Measurements from ENCODE around the gene SCRG1. TPM values are rescaled to one million over a fixed set of nuclear protein-coding genes. Genes with fewer than 3 reads are reported as not detected.

The SCRG1 gene
- total RNA-seq, 1 donor from 2014 or later: 2.3 TPM

DNA sequence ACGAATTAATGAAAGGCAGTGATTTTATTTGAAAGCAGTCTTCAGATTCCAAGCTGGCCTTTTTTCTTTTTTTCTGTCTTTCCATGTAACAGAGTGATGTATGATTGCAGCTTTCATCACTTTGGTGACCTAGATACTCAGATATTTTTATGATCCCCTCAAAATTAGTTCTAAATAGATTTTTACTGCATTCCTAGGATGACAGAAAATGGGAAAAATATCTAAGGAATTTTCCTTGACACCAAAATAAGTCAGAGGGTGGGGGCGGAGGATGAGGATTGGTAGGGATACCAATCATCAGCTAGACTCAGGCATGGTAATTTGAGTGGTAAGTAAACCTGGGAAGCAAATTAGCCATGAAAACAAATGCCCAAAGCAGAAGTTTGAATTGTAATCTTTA lies 52.8 kb downstream of the SCRG1 start:
- no peaks in the 10 kb centered on the region for H3K36me3 ChIP-seq
- H3K27ac ChIP-seq: no peak overlapping the region
- no peaks in the 10 kb centered on the region for H3K4me1 ChIP-seq
- H3K4me3 ChIP-seq: no peak overlapping the region
- TF ChIP-seq, protein P1, sequence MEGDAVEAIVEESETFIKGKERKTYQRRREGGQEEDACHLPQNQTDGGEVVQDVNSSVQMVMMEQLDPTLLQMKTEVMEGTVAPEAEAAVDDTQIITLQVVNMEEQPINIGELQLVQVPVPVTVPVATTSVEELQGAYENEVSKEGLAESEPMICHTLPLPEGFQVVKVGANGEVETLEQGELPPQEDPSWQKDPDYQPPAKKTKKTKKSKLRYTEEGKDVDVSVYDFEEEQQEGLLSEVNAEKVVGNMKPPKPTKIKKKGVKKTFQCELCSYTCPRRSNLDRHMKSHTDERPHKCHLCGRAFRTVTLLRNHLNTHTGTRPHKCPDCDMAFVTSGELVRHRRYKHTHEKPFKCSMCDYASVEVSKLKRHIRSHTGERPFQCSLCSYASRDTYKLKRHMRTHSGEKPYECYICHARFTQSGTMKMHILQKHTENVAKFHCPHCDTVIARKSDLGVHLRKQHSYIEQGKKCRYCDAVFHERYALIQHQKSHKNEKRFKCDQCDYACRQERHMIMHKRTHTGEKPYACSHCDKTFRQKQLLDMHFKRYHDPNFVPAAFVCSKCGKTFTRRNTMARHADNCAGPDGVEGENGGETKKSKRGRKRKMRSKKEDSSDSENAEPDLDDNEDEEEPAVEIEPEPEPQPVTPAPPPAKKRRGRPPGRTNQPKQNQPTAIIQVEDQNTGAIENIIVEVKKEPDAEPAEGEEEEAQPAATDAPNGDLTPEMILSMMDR (IDR thresholded peaks at IDR 0.05): no peak
- DNase-seq (ENCODE audit: low spot score in 2 of 2): no peak
- intact Hi-C loops (cut with DNase I): no loop called here
- H3K9me3 ChIP-seq: no peaks in the 10 kb centered on the region
- H3K27me3 ChIP-seq: no peaks in the 10 kb centered on the region

DNA sequence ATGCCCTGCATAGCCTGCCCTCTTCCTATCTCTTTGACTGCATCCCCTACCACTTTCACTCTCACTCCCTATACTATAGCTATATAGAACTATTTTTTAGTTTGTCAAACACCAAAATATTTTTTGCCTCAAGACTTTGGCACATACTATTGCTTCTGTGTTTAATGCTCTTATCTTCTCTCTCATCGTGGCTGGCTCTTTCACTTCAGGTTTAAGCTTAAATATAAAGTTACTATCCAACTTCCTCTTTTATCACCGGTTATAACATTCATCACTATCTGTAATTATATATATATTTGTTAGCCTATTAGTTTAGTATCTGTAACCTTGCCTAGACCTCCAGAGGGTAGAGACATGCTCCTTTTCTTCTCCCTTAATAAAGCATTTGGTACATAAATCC lies 53.3 kb downstream of the SCRG1 start:
- intact Hi-C loops (cut with DNase I): no loop called here
- DNase-seq (ENCODE audit: low spot score in 2 of 2): no peak
- Histone ChIP-seq H3K4me3 (no peak overlapping the region), H3K9me3 (no peaks in the 10 kb centered on the region), H3K36me3 (no peaks in the 10 kb centered on the region), H3K27ac (no peak overlapping the region), H3K4me1 (no peaks in the 10 kb centered on the region), H3K27me3 (no peaks in the 10 kb centered on the region)
- TF ChIP-seq, protein P1 (IDR thresholded peaks at IDR 0.05): no peak

DNA sequence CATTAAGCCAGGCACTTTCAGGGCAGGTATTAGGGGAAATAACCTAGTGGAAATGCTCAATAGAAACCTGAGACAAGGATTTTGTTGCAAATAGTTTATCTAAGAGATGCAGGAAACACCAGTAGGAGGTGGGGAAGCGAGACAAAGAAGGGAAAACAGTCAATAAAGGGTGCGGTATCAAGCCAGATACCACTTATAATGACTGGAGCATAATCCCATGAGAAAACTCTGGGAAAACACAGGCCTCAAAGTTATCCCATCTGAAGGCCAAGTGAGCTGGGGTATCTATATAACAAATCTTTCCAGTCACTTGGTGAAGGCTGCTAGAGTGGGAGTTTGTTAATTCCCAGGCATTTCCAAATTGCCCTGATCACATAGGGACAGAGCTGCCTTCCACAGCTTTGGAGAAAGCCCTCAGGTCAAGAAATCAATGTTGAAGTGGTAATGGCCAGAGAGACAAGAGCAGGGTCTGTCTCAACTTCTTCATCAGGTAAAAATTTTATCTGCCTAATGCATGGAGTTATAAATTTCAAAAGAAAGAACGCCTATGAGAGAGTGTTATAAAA lies 55.0 kb downstream of the SCRG1 start:
- no peak for DNase-seq (ENCODE audit: low spot score in 2 of 2)
- TF ChIP-seq, protein P1 (IDR thresholded peaks at IDR 0.05): no peak
- H3K9me3 ChIP-seq: no peaks in the 10 kb centered on the region
- no peak overlapping the region for H3K27ac ChIP-seq
- no peaks in the 10 kb centered on the region for H3K27me3 ChIP-seq
- intact Hi-C loops (cut with DNase I): no loop called here
- no peaks in the 10 kb centered on the region for H3K4me1 ChIP-seq
- no peak overlapping the region for H3K4me3 ChIP-seq
- H3K36me3 ChIP-seq: no peaks in the 10 kb centered on the region

DNA sequence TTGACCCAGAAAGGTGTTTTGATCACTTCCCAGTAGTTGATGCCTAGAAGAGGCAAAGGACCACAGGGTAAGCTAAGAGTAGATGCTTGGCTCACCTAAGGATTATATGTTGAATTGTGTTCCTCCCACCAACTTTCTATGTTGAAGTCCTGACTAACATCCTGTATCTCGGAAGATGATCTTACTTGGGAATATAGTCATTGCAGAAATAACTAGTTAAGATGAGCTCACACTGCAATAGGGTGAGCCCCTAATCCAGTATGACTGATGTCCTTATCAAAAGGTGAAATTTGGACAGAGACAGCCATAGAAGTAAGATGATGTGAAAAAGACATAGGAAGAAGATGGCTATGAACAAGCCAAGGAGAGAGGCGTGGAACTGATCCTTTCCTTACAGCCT lies 61.5 kb downstream of the SCRG1 start:
- TF ChIP-seq, protein P1 (IDR thresholded peaks at IDR 0.05): no peak

DNA sequence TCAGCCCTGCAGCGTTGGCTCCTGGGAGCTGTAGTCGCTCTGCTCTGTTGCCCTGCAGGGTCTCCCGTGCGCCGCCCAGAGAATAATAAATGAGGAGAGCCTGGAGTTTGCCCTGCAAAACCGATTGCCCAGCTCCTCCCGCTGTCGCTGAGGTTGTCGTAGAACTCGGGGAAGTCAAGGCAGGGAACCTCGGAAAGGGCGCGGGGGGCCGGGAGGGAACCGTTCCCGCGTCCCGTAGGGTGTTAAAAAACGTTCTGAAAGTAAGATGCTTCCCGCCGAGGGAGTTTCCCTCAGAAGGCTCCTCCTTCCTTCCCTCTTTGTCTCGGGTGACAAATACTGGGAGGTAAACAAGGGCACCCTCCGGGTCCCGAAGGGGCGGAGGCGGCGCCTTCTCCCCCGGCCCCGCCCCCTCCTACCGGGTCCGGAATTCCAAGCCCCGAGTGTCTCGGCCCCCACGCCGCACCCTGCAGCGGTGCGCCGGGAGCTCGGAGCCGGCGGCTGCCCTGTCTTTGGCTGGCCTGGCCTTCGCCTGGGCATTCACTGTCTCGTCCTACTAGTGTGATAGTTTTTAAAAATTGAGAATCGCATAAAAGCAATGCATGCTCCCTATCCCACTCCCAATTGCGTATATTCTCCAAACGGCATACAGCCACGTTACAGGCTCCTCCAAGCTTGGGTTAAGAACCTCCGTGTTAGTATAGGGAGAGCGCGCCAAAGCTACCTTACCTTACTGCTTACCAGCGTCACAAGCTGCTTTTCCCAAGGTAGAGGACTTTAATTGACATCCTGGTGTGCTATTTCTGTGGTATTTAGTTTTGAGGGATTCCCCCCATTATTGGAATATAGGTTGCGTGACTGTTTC lies 63.8 kb downstream of the SCRG1 start:
- intact Hi-C loops (cut with DNase I): loop anchor here (1.0 to 5.0 kb wide), 4 partner anchors 35 to 192 kb away; partner anchors contain the start of gene SAP30
- DNase-seq (ENCODE audit: low spot score in 2 of 2): peak; percentile 16 to 74
- no peaks in the 10 kb centered on the region for H3K9me3 ChIP-seq
- H3K36me3 ChIP-seq: peaks cover 4 to 11% of the 10 kb centered on the region in 2 donors
- TF ChIP-seq, protein P1 (IDR thresholded peaks at IDR 0.05): peak in 1 of 3 experiments; percentile 3
- H3K4me1 ChIP-seq: peaks cover 0 to 16% of the 10 kb centered on the region in 2 donors
- H3K4me3 ChIP-seq: peak overlapping the region; percentile 97 to 99
- H3K27ac ChIP-seq: peak overlapping the region in 1 of 2 donors; percentile 66
- H3K27me3 ChIP-seq: no peaks in the 10 kb centered on the region

More for the DNA sequence above, 61.5 kb downstream of the SCRG1 start:
- H3K27ac ChIP-seq: no peak overlapping the region
- intact Hi-C loops (cut with DNase I): no loop called here
- no peak overlapping the region for H3K4me3 ChIP-seq
- no peaks in the 10 kb centered on the region for H3K27me3 ChIP-seq
- no peaks in the 10 kb centered on the region for H3K9me3 ChIP-seq
- no peak for DNase-seq (ENCODE audit: low spot score in 2 of 2)
- H3K36me3 ChIP-seq: no peaks in the 10 kb centered on the region
- peaks cover 0 to 9% of the 10 kb centered on the region in 2 donors for H3K4me1 ChIP-seq

Other genes starting within 250 kb of the SCRG1 start
- gene GALNT7, start 230.3 kb downstream of the SCRG1 start, total RNA-seq: 8.2 TPM
- 36.1 TPM for gene HMGB2, start 64.8 kb downstream of the SCRG1 start, total RNA-seq
- 9.3 TPM for gene SAP30, start 28.2 kb downstream of the SCRG1 start, total RNA-seq
- 6.0 TPM for gene HAND2, start 131.1 kb upstream of the SCRG1 start, total RNA-seq